Placental pericyte (primary cell): ENCODE data around the gene MLXIP. TPM values are rescaled to one million over a fixed set of nuclear protein-coding genes. Genes with fewer than 3 reads are reported as not detected.

Experiments
- total RNA-seq: library from RNA; depleted of rRNA; stranded (reverse); fragments of >200 nt; gene quantifications from 2 replicates; pipeline ENCODE4 v1.2.3, GENCODE V29; 2012

Gene MLXIP, protein sequence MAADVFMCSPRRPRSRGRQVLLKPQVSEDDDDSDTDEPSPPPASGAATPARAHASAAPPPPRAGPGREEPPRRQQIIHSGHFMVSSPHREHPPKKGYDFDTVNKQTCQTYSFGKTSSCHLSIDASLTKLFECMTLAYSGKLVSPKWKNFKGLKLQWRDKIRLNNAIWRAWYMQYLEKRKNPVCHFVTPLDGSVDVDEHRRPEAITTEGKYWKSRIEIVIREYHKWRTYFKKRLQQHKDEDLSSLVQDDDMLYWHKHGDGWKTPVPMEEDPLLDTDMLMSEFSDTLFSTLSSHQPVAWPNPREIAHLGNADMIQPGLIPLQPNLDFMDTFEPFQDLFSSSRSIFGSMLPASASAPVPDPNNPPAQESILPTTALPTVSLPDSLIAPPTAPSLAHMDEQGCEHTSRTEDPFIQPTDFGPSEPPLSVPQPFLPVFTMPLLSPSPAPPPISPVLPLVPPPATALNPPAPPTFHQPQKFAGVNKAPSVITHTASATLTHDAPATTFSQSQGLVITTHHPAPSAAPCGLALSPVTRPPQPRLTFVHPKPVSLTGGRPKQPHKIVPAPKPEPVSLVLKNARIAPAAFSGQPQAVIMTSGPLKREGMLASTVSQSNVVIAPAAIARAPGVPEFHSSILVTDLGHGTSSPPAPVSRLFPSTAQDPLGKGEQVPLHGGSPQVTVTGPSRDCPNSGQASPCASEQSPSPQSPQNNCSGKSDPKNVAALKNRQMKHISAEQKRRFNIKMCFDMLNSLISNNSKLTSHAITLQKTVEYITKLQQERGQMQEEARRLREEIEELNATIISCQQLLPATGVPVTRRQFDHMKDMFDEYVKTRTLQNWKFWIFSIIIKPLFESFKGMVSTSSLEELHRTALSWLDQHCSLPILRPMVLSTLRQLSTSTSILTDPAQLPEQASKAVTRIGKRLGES
- 27.5 and 35.5 TPM in 2 replicates for total RNA-seq

DNA sequence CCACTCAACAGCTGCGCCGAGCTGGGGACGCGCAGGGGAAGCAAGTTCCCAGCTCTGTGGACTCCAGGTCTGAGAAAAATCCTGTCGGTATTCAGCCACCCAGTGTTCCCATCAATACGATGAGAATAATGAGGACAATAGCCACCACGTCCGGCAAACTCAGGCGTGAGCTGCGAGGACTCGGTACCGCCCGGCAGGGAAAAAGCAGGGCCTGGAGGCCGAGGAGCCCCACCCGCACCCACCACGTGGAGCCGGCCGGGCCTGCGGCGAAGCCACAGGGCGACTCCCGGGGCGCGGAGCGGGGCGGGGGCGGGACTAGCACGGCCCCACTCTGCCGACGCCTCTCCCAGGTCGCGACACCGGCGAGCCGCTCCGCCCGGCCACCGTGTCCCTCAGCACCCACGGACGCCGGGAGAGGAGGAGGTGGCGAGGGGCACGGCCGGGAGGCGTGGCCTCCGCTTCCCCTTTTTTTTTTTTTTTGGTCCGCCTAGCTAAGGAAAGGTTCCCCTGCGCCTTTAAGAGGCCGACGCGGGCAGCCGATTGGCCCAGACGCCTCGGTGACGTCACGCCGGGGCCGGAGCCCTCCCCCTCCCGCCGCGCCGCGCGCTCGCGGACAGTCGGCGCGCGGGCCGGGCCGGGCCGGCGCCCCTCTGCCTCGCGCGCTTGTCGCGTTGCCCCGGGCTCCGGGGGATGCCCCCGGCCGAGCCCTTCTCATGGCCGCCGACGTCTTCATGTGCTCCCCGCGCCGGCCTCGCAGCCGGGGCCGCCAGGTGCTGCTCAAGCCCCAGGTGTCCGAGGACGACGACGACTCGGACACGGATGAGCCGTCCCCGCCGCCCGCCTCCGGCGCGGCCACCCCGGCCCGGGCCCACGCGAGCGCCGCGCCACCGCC lies at the start of gene MLXIP:
Gene MLXIP (plus strand): TSS at position 616 of the 892 bp plus-strand sequence. CDS start 98 bp downstream, at position 714.

DNA sequence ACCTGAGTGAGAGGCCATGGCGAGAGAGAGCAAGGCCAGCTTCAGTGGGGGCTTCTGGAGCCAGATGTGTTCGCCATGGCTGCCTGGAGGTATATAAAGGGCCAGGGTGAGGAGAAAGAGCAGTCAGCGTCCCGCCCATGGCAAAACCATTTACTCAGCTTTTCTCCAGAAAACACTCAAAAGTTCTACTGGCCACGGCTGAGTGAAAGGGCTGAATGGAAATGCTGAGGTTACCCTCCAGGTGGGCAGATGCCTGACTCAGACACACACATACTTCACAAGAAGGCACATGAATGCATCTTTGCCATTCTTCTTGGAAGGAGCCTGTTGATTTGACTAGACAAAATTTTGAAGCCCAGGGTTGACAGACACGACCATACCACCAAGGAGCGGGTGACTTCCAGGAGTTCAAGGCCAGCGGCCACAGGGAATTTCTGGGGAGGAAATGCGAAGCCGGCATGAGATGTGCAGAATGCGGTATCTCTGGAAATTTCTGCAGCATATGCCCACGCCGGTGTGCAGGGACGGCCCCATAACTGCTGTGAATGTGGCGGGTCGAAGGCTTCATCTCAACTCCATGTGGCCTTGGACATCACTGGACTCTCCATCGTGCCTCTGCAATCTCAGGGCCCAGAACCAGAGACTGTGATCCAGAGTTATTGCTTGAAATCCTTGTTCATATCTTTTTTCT lies 95.7 kb downstream of the MLXIP start, which contains the start of gene IL31:
Gene IL31 (minus strand): TSS at position 67 of the 691 bp plus-strand sequence. CDS start 49 bp downstream, at position 18.

DNA sequence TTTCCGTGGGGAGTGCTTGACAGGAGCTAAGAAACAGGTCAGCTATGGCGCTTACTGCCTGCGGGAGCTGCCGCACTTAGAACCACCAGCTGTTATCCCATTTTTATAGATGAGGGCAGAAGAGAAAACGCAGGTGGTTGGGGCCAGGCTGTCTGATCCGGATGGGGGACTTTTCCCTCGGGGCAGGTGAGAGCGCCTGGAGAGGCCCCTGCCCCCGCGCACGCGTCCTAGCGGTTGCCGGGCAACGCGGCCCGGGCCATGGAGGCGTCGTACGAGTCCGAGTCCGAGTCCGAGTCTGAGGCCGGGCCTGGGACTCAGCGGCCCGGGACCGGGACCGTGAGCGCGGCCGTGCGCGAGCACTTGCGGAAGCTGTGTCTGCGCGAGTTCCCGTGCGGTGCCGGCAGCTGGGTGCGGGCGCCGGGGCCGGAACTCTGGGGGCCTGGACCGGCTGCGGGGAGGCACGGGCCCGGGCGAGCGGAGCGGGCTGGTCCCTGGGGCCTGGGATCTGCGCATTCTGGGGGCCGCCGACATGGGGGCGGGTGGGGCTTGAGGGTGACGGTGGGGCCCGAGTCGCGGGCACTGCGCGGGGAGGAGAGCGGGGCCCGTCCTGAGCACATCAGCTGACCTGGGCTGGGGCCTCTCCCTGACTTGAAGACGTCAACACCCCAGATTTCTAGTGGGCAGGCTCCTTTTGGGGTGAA lies 104.5 kb downstream of the MLXIP start, which contains the start of gene LRRC43:
Gene LRRC43 (plus strand): TSS at position 237 of the 701 bp plus-strand sequence. CDS start 22 bp downstream, at position 259.

Other genes starting within 250 kb of the MLXIP start
- 0.22 TPM in 1 of 2 replicates, not detected in the other for gene HPD, start 219.9 kb upstream of the MLXIP start, total RNA-seq
- 65.3 and 93.0 TPM in 2 replicates for gene PSMD9, start 190.0 kb upstream of the MLXIP start, total RNA-seq
- 4.6 and 5.9 TPM in 2 replicates for gene CFAP251, start 160.2 kb upstream of the MLXIP start, total RNA-seq
- gene BCL7A, start 56.9 kb upstream of the MLXIP start, total RNA-seq: 5.0 and 5.3 TPM in 2 replicates
- not detected in 2 replicates for gene IL31, start 95.5 kb downstream of the MLXIP start, total RNA-seq
- 1.8 and 1.9 TPM in 2 replicates for gene LRRC43, start 104.4 kb downstream of the MLXIP start, total RNA-seq
- 0.14 and 0.22 TPM in 2 replicates for gene B3GNT4, start 125.0 kb downstream of the MLXIP start, total RNA-seq
- 63.7 and 80.3 TPM in 2 replicates for gene DIABLO, start 147.3 kb downstream of the MLXIP start, total RNA-seq
- gene VPS33A, start 187.7 kb downstream of the MLXIP start, total RNA-seq: 28.6 and 33.3 TPM in 2 replicates